Tibial artery (tissue), 4 donors: ENCODE data around the gene EXOC7.

Experiments used
- DNase-seq, 2 donors: peaks; one replicate each; pipeline ENCODE4 v3.0.0-alpha.2; 2019
- H3K27ac ChIP-seq, 2 donors: fragments of 200-600 bp; sonication (generic) in 1 of 2; 1 replicate in 1 of 2; 2 replicates in 1 of 2; pipeline ENCODE4 v1.5.1; 2018 to 2019; ENCODE audit warnings: mild to moderate bottlenecking in 1 of 2
- H3K27me3 ChIP-seq, 2 donors: fragments of 200-600 bp; sonication (generic) in 1 of 2; one replicate each; pipeline versions ENCODE4 v1.5.1 to v1.6.0; 2016 to 2019
- H3K36me3 ChIP-seq, 3 donors: fragments of 200-600 bp; sonication (generic) in 2 of 3; one replicate each; pipeline ENCODE4 v1.5.1; 2016 to 2019; ENCODE audit warnings: mild to moderate bottlenecking in 2 of 3
- H3K4me1 ChIP-seq, 4 donors: fragments of 200-600 bp; sonication (generic) in 2 of 4; 1 replicate in 3 of 4; 2 replicates in 1 of 4; pipeline ENCODE4 v1.5.1; 2016 to 2019
- H3K4me3 ChIP-seq, 2 donors: fragments of 200-600 bp; sonication (generic) in 1 of 2; 1 replicate in 1 of 2; 2 replicates in 1 of 2; pipeline ENCODE4 v1.5.1; 2018 to 2019; ENCODE audit warnings: mild to moderate bottlenecking in 2 of 2
- H3K9me3 ChIP-seq, 3 donors: fragments of 200-600 bp; sonication (generic) in 1 of 3; one replicate each; pipeline ENCODE4 v1.5.1; 2016 to 2019
- intact Hi-C: fragments of 100-400 bp; cut with DNase I; formaldehyde crosslinking; loops from one replicate; pipeline ENCODE4 v1.15.0; 2023; ENCODE audit warnings: low total_unique reads
- TF ChIP-seq, protein P1 (sequence below), 2 experiments: fragments of 200-600 bp in 1 of 2; fragments of 450-650 bp in 1 of 2; IDR thresholded peaks; one replicate each; pipeline ENCODE4 v1.5.1; 2017 to 2019; ENCODE audit warnings: antibody characterized with exemption in 2 of 2, mild to moderate bottlenecking in 1 of 2, moderate library complexity in 1 of 2

Gene EXOC7

DNA sequence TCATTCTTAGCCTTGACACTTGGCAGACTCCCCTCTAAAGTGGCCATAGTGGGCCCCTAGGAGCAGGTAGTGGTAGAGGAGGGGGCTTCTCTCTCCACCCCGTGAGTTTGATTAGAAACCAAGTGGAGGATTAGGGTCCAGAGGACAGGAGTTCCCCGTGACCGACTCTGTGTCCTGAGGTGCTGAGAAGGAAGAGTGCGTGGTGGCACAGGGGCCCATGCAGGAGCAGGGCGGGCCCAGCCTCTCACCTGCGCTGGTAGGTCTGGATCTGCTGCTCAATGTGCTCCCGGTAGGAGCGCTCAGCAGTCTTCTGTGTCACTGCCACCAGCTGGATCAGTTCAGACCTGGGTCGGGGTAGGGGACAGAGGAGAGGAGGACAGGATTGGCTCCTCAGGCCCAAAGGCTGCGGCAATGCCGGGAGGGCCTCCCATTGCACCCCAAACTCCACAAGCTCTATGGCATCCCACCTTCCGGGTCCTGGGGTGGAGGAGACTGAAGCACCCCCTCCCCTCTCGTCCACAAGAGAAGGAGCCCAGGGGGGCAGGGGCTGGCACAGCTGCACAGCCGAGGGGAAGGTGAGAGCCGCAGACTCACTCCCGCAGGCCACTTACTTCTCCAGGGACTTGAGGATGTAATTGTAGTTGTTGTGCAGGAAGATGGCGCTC lies 18.4 kb downstream of the EXOC7 start:
- intact Hi-C loops, result no loop called here
- H3K36me3 ChIP-seq, result peaks cover 51 to 82% (median 74%) of the 10 kb centered on the region in 3 donors
- DNase-seq, result peak in 1 of 2 donors; percentile 40

DNA sequence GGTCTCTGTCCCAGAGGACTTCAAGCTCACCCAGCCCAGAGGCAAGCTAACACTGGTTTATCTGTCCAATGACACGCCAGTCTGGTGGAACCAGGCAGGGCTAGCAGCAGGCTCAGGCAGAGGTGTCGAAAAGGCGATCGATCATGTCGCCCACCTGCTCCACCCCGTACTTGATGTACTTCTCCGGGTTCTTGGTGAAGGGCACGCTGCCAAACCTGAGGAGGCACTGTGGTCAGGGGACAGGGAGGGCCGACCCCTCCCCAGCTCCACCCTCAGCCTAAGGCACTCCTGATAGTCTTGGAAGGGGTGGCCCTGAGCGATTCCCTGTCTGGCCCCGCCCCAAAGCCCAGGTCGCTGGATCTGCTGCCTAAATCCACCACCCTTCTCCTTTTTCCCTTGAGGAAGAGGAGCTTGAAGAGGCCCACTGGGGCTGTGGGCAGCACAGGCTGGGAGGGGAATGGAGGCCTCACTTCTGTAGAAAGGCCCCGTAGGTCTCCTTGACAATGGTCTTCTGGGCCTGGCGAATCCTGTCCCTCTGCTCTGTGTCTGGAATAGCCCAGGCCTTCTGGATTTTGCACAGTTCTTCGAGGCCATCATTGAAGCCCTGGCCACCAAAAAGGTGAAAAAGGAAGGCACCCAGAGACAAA lies 19.9 kb downstream of the EXOC7 start:
- H3K27me3 ChIP-seq, result peaks cover 0 to 20% of the 10 kb centered on the region in 2 donors
- TF ChIP-seq, protein P1, sequence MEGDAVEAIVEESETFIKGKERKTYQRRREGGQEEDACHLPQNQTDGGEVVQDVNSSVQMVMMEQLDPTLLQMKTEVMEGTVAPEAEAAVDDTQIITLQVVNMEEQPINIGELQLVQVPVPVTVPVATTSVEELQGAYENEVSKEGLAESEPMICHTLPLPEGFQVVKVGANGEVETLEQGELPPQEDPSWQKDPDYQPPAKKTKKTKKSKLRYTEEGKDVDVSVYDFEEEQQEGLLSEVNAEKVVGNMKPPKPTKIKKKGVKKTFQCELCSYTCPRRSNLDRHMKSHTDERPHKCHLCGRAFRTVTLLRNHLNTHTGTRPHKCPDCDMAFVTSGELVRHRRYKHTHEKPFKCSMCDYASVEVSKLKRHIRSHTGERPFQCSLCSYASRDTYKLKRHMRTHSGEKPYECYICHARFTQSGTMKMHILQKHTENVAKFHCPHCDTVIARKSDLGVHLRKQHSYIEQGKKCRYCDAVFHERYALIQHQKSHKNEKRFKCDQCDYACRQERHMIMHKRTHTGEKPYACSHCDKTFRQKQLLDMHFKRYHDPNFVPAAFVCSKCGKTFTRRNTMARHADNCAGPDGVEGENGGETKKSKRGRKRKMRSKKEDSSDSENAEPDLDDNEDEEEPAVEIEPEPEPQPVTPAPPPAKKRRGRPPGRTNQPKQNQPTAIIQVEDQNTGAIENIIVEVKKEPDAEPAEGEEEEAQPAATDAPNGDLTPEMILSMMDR (IDR thresholded peaks at IDR 0.05), result no peak
- intact Hi-C loops, result no loop called here
- H3K4me1 ChIP-seq, result peaks cover 0 to 14% (median 2%) of the 10 kb centered on the region in 4 donors
- H3K4me3 ChIP-seq, result no peak overlapping the region
- H3K27ac ChIP-seq, result no peak overlapping the region
- peak in 1 of 2 donors; percentile 59 for DNase-seq
- H3K9me3 ChIP-seq, result no peaks in the 10 kb centered on the region
- peaks cover 44 to 67% (median 58%) of the 10 kb centered on the region in 3 donors for H3K36me3 ChIP-seq

More for the DNA sequence above, 18.4 kb downstream of the EXOC7 start:
- Histone ChIP-seq H3K4me3 (no peak overlapping the region), H3K9me3 (no peaks in the 10 kb centered on the region), H3K4me1 (peaks cover 0 to 5% (median under 1%) of the 10 kb centered on the region in 4 donors), H3K27ac (no peak overlapping the region), H3K27me3 (peaks cover 0 to 4% of the 10 kb centered on the region in 2 donors)
- TF ChIP-seq, protein P1 (IDR thresholded peaks at IDR 0.05), result no peak

- TF ChIP-seq, protein P1 (IDR thresholded peaks at IDR 0.05), result no peak
- peaks cover 0 to 14% (median 2%) of the 10 kb centered on the region in 4 donors for H3K4me1 ChIP-seq
- no peak overlapping the region for H3K27ac ChIP-seq
- H3K36me3 ChIP-seq, result peaks cover 34 to 56% (median 48%) of the 10 kb centered on the region in 3 donors
- intact Hi-C loops, result no loop called here
- DNase-seq, result no peak
- peaks cover 0 to 30% of the 10 kb centered on the region in 2 donors for H3K27me3 ChIP-seq
- no peak overlapping the region for H3K4me3 ChIP-seq
- H3K9me3 ChIP-seq, result no peaks in the 10 kb centered on the region
Observed at GRCh38 chr17:76082326-76083251, 21.0 kb downstream of the EXOC7 start.

DNA sequence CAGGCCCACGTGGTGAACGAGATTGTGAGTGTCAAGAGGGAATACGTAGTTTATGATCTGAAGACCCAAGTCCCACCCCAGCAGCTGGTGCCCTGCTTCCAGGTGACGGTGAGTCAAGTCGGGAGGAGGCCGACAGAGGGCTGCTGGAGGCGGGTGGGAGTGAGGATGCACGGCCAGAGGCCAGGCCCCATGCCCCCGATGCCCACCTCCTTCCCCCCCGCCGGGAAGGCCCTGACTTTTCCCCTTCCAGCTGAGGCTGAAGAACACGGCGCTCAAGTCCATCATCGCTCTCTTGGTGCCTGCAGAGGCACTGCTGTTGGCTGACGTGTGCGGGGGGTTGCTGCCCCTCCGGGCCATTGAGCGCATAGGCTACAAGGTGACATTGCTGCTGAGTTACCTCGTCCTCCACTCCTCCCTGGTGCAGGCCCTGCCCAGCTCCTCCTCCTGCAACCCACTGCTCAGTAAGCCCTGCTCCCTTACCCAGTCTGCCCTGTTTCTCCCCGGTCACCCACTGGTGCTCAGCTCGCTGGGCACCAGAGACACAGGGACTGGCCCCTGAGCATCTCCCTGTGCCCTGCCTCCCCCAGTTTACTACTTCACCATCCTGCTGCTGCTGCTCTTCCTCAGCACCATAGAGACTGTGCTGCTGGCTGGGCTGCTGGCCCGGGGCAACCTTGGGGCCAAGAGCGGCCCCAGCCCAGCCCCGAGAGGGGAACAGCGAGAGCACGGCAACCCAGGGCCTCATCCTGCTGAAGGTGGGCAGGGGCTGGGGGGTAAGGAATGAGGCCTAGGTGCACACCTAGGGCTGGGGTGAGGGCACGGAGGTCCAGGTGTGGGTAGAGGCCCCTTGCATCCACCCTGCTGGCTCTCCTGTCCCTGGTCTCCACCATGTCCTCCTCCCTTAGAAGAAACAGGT lies 22.0 kb downstream of the EXOC7 start:
- Histone ChIP-seq H3K36me3 (peaks cover 28 to 46% (median 37%) of the 10 kb centered on the region in 3 donors), H3K4me3 (no peak overlapping the region), H3K27ac (no peak overlapping the region), H3K9me3 (no peaks in the 10 kb centered on the region), H3K27me3 (peaks cover 2 to 41% of the 10 kb centered on the region in 2 donors), H3K4me1 (peaks cover 0 to 22% (median 9%) of the 10 kb centered on the region in 4 donors)
- no peak for DNase-seq
- intact Hi-C loops, result no loop called here
- TF ChIP-seq, protein P1 (IDR thresholded peaks at IDR 0.05), result no peak
